H9 (cell line): Measurements from ENCODE around the gene ELOVL3. TPM values are rescaled to one million over a fixed set of nuclear protein-coding genes. Genes with fewer than 3 reads are reported as not detected.

Experiments used
- DNase-seq: peaks from one replicate; pipeline ENCODE4 v3.0.0-alpha.2; 2017
- H2AFZ ChIP-seq: one replicate; pipeline ENCODE4 v1.6.1; 2013; ENCODE audit warnings: mild to moderate bottlenecking, low read length, control low read depth, moderate library complexity
- H2AK5ac ChIP-seq: 2 replicates; pipeline ENCODE4 v1.6.1; 2013; ENCODE audit warnings: low read length, control low read depth, mixed read lengths; ENCODE audit not compliant: insufficient read length
- H2BK120ac ChIP-seq: one replicate; pipeline ENCODE4 v1.6.1; 2013; ENCODE audit warnings: low read depth, mild to moderate bottlenecking, low read length, control low read depth, inconsistent platforms; ENCODE audit not compliant: poor library complexity, severe bottlenecking
- H2BK12ac ChIP-seq: 2 replicates; pipeline ENCODE4 v1.6.1; 2013; ENCODE audit warnings: low read length, control low read depth, mixed read lengths, low read depth; ENCODE audit not compliant: insufficient read length
- H2BK15ac ChIP-seq: 2 replicates; pipeline ENCODE4 v1.6.1; 2013; ENCODE audit warnings: low read depth, low read length, control low read depth
- H2BK20ac ChIP-seq: one replicate; pipeline ENCODE4 v1.6.1; 2013; ENCODE audit warnings: low read depth, mild to moderate bottlenecking, low read length, control low read depth, inconsistent platforms; ENCODE audit not compliant: poor library complexity, severe bottlenecking
- H2BK5ac ChIP-seq: 2 replicates; pipeline ENCODE4 v1.6.1; 2013; ENCODE audit warnings: low read length, control low read depth, mixed read lengths; ENCODE audit not compliant: insufficient read length
- H3K14ac ChIP-seq: 2 replicates; pipeline ENCODE4 v1.6.1; 2013; ENCODE audit warnings: low read length, control low read depth; ENCODE audit not compliant: insufficient read depth
- H3K18ac ChIP-seq: 2 replicates; pipeline ENCODE4 v1.6.1; 2013; ENCODE audit warnings: low read depth, mild to moderate bottlenecking, mixed read lengths, low read length, control low read depth; ENCODE audit not compliant: insufficient read length
- H3K23ac ChIP-seq: 2 replicates; pipeline ENCODE4 v1.6.1; 2013; ENCODE audit warnings: low read length, control low read depth, mixed read lengths, low read depth; ENCODE audit not compliant: insufficient read length
- H3K23me2 ChIP-seq: 2 replicates; pipeline ENCODE4 v1.6.1; 2013; ENCODE audit warnings: low read depth, mild to moderate bottlenecking, mixed read lengths, low read length, control low read depth; ENCODE audit not compliant: insufficient read length, poor library complexity, severe bottlenecking
- H3K27ac ChIP-seq: 2 replicates; pipeline ENCODE4 v1.5.1; 2013; ENCODE audit warnings: low read length, control low read depth, mixed read lengths, low read depth; ENCODE audit not compliant: insufficient read length
- H3K27me3 ChIP-seq: 2 replicates; pipeline ENCODE4 v1.6.1; 2013; ENCODE audit warnings: low read length, control low read depth, inconsistent platforms; ENCODE audit not compliant: insufficient read depth
- H3K4ac ChIP-seq: 2 replicates; pipeline ENCODE4 v1.6.1; 2013; ENCODE audit warnings: low read depth, mild to moderate bottlenecking, control low read depth, inconsistent platforms, low read length, moderate library complexity
- H3K4me1 ChIP-seq: 2 replicates; pipeline ENCODE4 v1.6.1; 2013; ENCODE audit warnings: low read length, control low read depth, inconsistent platforms; ENCODE audit not compliant: insufficient read depth
- H3K4me2 ChIP-seq: 2 replicates; pipeline ENCODE4 v1.6.1; 2013; ENCODE audit warnings: low read length, control low read depth, mixed read lengths; ENCODE audit not compliant: insufficient read length, insufficient read depth
- H3K56ac ChIP-seq: 2 replicates; pipeline ENCODE4 v1.6.1; 2013; ENCODE audit warnings: low read depth, mild to moderate bottlenecking, mixed read lengths, low read length, control low read depth; ENCODE audit not compliant: insufficient read length
- H3K79me1 ChIP-seq: 2 replicates; pipeline ENCODE4 v1.6.1; 2013; ENCODE audit warnings: low read depth, mild to moderate bottlenecking, moderate library complexity, low read length, control low read depth, inconsistent platforms; ENCODE audit not compliant: insufficient read depth, poor library complexity, severe bottlenecking
- H3K79me2 ChIP-seq: 2 replicates; pipeline ENCODE4 v1.6.1; 2013; ENCODE audit warnings: low read length, control low read depth, inconsistent platforms; ENCODE audit not compliant: insufficient read depth
- H3K9ac ChIP-seq: 2 replicates; pipeline ENCODE4 v1.6.1; 2013; ENCODE audit warnings: low read length, control low read depth, mixed read lengths; ENCODE audit not compliant: insufficient read length; ENCODE audit errors: extremely low read depth
- H3K9me3 ChIP-seq: one replicate; pipeline ENCODE4 v1.6.1; 2013; ENCODE audit warnings: low read depth, low read length, inconsistent platforms; ENCODE audit not compliant: control insufficient read depth
- H3T11ph ChIP-seq: one replicate; pipeline ENCODE4 v1.6.1; 2013; ENCODE audit warnings: mild to moderate bottlenecking, low read length, control low read depth, inconsistent platforms
- H4K20me1 ChIP-seq: one replicate; pipeline ENCODE4 v1.6.1; 2013; ENCODE audit not compliant: control insufficient read depth, insufficient read length, insufficient read depth
- H4K5ac ChIP-seq: 2 replicates; pipeline ENCODE4 v1.6.1; 2013; ENCODE audit warnings: low read depth, mild to moderate bottlenecking, mixed read lengths, low read length, control low read depth; ENCODE audit not compliant: insufficient read length
- H4K8ac ChIP-seq: replicated peaks from 2 replicates; pipeline ENCODE4 v1.6.1; 2013; ENCODE audit warnings: low read length, control low read depth, mixed read lengths, low read depth; ENCODE audit not compliant: insufficient read length
- H4K91ac ChIP-seq: 2 replicates; pipeline ENCODE4 v1.6.1; 2013; ENCODE audit warnings: low read depth, mild to moderate bottlenecking, moderate library complexity, mixed read lengths, low read length, control low read depth; ENCODE audit not compliant: insufficient read length
- H3K27ac Mint-ChIP-seq, 3 experiments: 2 replicates in 2 of 3; 3 replicates in 1 of 3; pipeline ENCODE4 v1.8.0; 2020 to 2021; ENCODE audit warnings: mixed read lengths in 3 of 3, mild to moderate bottlenecking in 1 of 3, moderate library complexity in 1 of 3
- H3K27me3 Mint-ChIP-seq: 2 replicates; pipeline ENCODE4 v1.8.0; 2021; ENCODE audit warnings: low read depth, mild to moderate bottlenecking, moderate library complexity, mixed read lengths
- H3K36me3 Mint-ChIP-seq, 3 experiments: 2 replicates in 2 of 3; 3 replicates in 1 of 3; pipeline ENCODE4 v1.8.0; 2020 to 2021; ENCODE audit warnings: low read depth in 3 of 3, mixed read lengths in 3 of 3; ENCODE audit not compliant: insufficient read depth in 1 of 3
- H3K4me1 Mint-ChIP-seq, 2 experiments: 2 replicates each; pipeline ENCODE4 v1.8.0; 2020; ENCODE audit warnings: mixed read lengths in 2 of 2
- H3K4me3 Mint-ChIP-seq, 2 experiments: 2 replicates in 1 of 2; 3 replicates in 1 of 2; pipeline ENCODE4 v1.8.0; 2020 to 2021; ENCODE audit warnings: mild to moderate bottlenecking in 2 of 2, mixed read lengths in 2 of 2, moderate library complexity in 1 of 2
- H3K9me3 Mint-ChIP-seq, 2 experiments: 2 replicates in 1 of 2; 3 replicates in 1 of 2; pipeline ENCODE4 v1.8.0; 2020; ENCODE audit warnings: mild to moderate bottlenecking in 2 of 2, mixed read lengths in 2 of 2, moderate library complexity in 1 of 2
- WGBS: extraction: QIAGEN DNeasy Blood & Tissue Kit; methylation state at CpG from one replicate; pipeline ENCODE4 v1.1.7; 2013; ENCODE audit warnings: missing lambda C conversion rate, low lambda C conversion rate, mixed read lengths; ENCODE audit not compliant: insufficient read length; ENCODE audit errors: extremely low coverage; 5-methylcytosine and 5-hydroxymethylcytosine counted together
- total RNA-seq: library from RNA; stranded (reverse); gene quantifications from 2 replicates; pipeline ENCODE4 v1.2.1, GENCODE V29; 2021
- TF ChIP-seq, protein P1 (sequence below): fragments of 200-600 bp; sonication (generic); conservative IDR thresholded peaks from 3 replicates; pipeline ENCODE4 v1.8.0; 2021; ENCODE audit warnings: antibody characterized with exemption, mild to moderate bottlenecking

ELOVL3 gene
- total RNA-seq, 1 experiment from 2014 or later, result not detected

- no peak overlapping the region for H3K27ac Mint-ChIP-seq
- no peak overlapping the region for H4K8ac ChIP-seq
- no peaks in the 10 kb centered on the region for H3K27me3 ChIP-seq
- TF ChIP-seq, protein P1, sequence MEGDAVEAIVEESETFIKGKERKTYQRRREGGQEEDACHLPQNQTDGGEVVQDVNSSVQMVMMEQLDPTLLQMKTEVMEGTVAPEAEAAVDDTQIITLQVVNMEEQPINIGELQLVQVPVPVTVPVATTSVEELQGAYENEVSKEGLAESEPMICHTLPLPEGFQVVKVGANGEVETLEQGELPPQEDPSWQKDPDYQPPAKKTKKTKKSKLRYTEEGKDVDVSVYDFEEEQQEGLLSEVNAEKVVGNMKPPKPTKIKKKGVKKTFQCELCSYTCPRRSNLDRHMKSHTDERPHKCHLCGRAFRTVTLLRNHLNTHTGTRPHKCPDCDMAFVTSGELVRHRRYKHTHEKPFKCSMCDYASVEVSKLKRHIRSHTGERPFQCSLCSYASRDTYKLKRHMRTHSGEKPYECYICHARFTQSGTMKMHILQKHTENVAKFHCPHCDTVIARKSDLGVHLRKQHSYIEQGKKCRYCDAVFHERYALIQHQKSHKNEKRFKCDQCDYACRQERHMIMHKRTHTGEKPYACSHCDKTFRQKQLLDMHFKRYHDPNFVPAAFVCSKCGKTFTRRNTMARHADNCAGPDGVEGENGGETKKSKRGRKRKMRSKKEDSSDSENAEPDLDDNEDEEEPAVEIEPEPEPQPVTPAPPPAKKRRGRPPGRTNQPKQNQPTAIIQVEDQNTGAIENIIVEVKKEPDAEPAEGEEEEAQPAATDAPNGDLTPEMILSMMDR, result no peak
- H3K23me2 ChIP-seq, result no peaks in the 10 kb centered on the region
- H2AK5ac ChIP-seq, result no peak overlapping the region
- no peak overlapping the region for H3K23ac ChIP-seq
- no peak overlapping the region for H3K9ac ChIP-seq
- no peaks in the 10 kb centered on the region for H3K4me1 ChIP-seq
- WGBS, result no CpG with 5 or more reads among the region's 2 CpGs
- no peak overlapping the region for H2BK5ac ChIP-seq
- no peak overlapping the region for H3K4ac ChIP-seq
- no peak overlapping the region for H3K27ac ChIP-seq
- H3K56ac ChIP-seq, result no peak overlapping the region
- no peak overlapping the region for H3K14ac ChIP-seq
- no peak overlapping the region for H4K91ac ChIP-seq
- H2BK20ac ChIP-seq, result no peak overlapping the region
- H3K4me1 Mint-ChIP-seq, result no peaks in the 10 kb centered on the region
- H2AFZ ChIP-seq, result no peak overlapping the region
- peaks cover 34 to 53% of the 10 kb centered on the region in 2 experiments for H3K9me3 Mint-ChIP-seq
- no peaks in the 10 kb centered on the region for H3K79me1 ChIP-seq
- H3K27me3 Mint-ChIP-seq, result peaks cover 23% of the 10 kb centered on the region
- H2BK120ac ChIP-seq, result no peak overlapping the region
- no peak overlapping the region; a peak in 1 of 5 replicates for H3K4me3 Mint-ChIP-seq
- H3K79me2 ChIP-seq, result no peaks in the 10 kb centered on the region
- no peaks in the 10 kb centered on the region for H4K20me1 ChIP-seq
- no peak overlapping the region for H3K18ac ChIP-seq
- H3T11ph ChIP-seq, result no peak overlapping the region
- no peak overlapping the region for H2BK12ac ChIP-seq
- peaks cover 8% of the 10 kb centered on the region for H3K9me3 ChIP-seq
- no peak overlapping the region for H4K5ac ChIP-seq
- no peak overlapping the region for H3K4me2 ChIP-seq
- H3K36me3 Mint-ChIP-seq, result peaks cover 0 to 11% (median 6%) of the 10 kb centered on the region in 3 experiments; a peak in 4 of 7 replicates
- H2BK15ac ChIP-seq, result no peak overlapping the region
- no peak for DNase-seq
Measured at GRCh38 chr10:102185272-102185671, 40.8 kb upstream of the ELOVL3 start.
